GM12801 (cell line): ENCODE results near the gene MGLL.

ENCODE experiments used
- CTCF ChIP-seq: IDR thresholded peaks from one replicate; pipeline ENCODE4 v1.5.1; 2011; ENCODE audit warnings: control low read depth; ENCODE audit not compliant: insufficient read length; ENCODE audit errors: extremely low read depth

Gene MGLL

GRCh38 chr3:127824151-127824825, 2.0 kb upstream of the MGLL start:
- TF ChIP-seq CTCF: no peak

DNA sequence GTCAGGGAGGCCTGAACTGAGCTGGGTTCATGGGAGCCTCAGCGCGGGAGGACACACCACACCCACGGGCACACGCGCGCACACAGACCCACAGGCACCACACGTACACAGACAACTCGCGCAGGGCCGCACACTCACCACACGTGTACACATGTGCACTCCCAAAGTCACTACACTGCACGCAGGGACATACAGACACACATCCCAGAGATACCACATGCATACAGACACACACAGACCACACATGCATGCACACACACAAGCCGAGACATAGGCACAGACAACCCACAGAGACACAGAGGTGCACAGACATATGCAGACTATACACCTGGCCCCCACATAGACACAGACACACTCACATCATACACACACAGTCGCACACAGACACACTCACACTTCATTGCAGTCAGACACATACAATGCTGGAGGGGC, 1.1 kb upstream of the MGLL start:
- no peak for TF ChIP-seq CTCF

- no peak for TF ChIP-seq CTCF
These were observed 539 bp upstream of the MGLL start for GRCh38 chr3:127822682-127823425.

DNA sequence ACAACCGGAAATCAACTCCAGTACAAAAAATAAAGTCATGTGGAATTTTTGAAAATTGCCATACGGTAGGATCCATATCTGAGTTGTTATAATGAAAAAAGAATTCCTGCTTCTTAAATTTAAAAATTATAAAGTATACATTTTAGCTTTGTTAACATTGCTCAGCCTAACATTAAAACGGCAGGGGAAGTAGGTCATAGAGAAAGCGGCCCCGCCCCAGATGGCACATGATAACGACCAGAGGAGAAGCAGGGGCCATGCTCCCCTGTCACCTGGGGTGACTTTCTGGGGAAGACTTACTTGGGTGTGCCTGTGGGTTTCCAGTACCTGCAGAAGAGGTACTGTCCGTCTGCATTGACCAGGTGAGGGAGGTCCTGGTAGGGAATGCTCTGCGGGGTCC, 921 bp downstream of the MGLL start:
- no peak for TF ChIP-seq CTCF

- no peak for TF ChIP-seq CTCF
These were observed 1.4 kb downstream of the MGLL start for GRCh38 chr3:127820826-127821313.

GRCh38 chr3:127820221-127820825, 2.0 kb downstream of the MGLL start:
- TF ChIP-seq CTCF: no peak

DNA sequence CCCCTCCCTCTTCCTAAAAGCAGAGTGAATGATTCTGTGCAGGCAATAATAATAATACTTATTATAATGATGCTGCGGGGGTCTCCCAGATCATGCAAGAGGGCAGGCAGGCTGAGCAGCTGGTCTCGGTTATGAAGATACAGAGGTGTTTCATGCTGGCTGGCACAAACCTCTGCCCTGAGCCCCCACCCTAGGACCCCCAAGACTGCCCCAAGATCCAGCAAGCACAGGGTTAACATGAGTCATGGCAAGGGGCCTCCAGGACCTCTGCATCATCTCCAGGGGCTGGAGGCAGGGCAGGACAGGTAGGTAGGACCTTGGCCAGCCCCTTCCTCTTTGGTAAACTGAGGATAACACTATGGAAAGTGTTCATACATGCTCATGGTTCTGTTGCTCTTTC, 2.7 kb downstream of the MGLL start:
- no peak for TF ChIP-seq CTCF
